Suppressor macrophage treated with lipopolysaccharide for 4 hours (primary cell): ENCODE data around the gene ZNF850.

Experiments used
- DNase-seq: peaks from one replicate; pipeline ENCODE4 v3.0.0-alpha.2; 2020

ZNF850 gene

DNA sequence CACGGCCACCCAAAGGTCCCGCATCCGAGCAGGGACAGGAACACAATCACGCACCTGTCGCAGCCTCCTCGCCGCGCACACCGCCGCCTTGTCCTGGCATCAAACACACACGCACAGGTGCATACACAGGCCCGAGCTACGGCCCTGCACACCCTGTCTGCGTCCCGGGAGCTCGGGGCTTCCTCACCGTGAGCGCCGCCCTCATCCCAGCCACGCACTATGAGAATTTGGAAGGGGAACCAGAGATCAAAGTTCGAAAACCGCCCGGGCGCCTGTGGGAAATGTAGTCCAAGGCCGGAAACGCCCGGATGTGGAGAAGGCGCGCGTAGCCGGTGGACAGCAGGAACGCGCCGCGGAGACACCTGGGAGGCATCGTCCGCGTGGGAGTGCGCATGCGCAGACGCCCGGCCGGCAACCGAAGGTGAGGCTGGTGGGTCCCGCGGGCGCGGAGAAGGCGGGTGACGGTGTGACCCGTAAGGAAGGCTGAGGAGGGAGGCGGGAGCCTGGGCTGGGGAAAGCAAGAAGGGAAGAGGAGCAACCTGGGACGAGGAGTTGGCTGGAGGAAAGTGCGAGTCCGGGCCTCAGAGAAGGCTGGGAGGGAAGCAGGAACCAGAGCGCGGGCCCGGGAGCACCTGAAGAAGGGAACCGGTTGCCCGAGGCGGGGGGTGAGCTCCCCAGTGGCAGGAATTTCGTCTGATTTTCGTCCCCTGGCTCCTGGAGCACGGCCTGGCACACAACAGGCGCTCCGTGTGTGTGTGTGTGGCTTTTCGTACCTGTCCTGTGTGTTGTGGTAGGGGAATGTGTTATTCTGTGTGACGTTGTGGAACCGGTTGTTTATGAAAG lies 85.2 kb downstream of the ZNF850 start, which contains the start of gene ZNF567:
ZNF567 (plus strand) TSS at position 399 of the 843 bp plus-strand sequence. CDS start 7,256 bp downstream, outside the sequence.
- peak; percentile 97 for DNase-seq

- DNase-seq: no peak
These were observed 86.0 kb downstream of the ZNF850 start for GRCh38 chr19:36686365-36687213.

DNA sequence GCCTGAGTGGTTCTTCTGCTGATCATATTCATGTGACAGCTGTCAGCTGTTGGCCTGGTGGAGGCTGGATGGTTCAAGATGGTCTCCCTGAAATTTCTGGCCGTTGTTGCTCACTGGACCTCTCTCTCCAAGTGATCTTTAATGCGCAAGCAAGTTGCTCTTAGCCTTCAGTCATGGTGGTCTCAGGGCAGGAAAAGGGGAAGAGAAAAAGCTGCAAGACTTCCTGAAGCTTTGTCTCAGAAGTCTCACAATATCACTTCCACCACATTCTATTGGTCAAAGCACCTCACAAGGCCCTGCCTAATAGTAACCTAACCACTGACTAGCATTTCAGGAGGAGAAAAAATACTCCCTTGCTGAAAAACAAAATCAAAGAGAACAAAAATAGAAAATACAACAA lies 86.8 kb downstream of the ZNF850 start:
- no peak for DNase-seq

- no peak for DNase-seq
These were observed 93.2 kb downstream of the ZNF850 start for GRCh38 chr19:36679455-36679854.

DNA sequence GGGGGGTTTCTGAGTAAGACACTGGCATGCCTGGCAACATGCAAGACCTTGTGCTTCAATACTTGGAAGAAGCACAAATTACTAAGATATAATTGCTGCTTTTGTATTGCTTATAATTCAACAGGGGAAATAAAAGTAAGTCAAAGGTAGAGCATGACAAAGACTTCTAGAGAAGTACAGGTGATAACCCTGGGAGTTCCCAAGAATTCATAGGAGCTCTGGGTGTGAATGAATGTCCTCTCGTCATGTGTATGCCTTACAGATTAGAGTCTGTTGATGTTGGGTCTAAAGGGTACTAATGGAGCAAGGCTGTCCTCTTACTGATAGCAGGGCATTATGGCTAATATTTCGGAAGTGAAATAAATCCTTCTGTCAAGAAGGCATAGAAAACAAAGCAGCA lies 98.4 kb downstream of the ZNF850 start:
- no peak for DNase-seq

DNA sequence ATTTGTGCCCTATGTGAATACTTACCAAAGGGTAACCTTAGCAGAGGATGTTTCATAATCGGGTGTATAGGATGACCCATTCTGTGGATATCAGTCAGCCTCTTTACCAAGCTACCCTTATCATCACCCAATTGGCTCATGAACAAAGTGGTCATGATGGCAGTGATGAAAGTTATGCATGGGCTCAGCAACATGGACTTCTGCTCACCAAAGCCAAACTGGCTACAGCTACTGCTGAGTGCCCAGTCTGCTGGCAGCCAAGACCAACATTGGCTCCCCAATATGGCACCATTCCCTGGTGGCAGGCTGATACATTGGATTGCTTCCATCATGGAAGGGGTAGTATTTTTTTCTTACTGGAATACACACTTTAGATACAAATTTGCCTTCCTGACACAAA lies 100.2 kb downstream of the ZNF850 start:
- DNase-seq: no peak

DNA sequence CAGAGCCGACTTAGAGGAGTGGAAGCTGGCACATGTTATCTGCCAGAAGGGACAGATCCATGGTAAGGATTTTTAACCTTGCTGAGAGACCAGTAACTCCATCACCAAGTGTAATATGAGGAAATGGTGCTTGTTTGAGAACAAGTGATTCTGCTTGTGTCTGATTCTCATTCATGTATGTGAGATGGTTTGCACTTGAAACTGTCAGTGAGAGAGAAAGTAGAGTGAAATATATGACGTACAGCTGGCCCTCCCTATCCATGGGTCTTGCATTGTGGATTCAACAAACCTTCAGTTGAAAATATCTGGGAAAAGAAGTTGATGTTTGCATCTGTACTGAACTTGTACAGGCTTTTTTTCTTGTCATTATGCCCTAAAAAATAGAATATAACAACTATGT lies 104.0 kb downstream of the ZNF850 start:
- DNase-seq: no peak

GRCh38 chr19:36665832-36666231 lies 106.8 kb downstream of the ZNF850 start:
- no peak for DNase-seq
